ENCODE data around the gene DNMT3A.

DNMT3A gene

GRCh38 chr2:25375371-25375988, 33.8 kb upstream of the DNMT3A start:
- WGBS: 84% methylated on average over 17 of the region's 17 CpGs
- Histone ChIP-seq H2BK5ac (ENCODE audit: low read depth, low read length, poor library complexity, severe bottlenecking) (no peak overlapping the region), H3K27me3 (ENCODE audit: control insufficient read depth in 1 of 2, insufficient read depth in 1 of 2, low read length in 2 of 2) (peaks cover 0 to 15% of the 10 kb centered on the region in 2 experiments), H2AK5ac (ENCODE audit: low read length, severe bottlenecking) (no peak overlapping the region), H3K23ac (ENCODE audit: low read length in 2 of 2) (no peak overlapping the region), H3K14ac (ENCODE audit: low read length in 2 of 2) (no peak overlapping the region), H3K9ac (ENCODE audit: low read length) (no peak overlapping the region), H2AFZ (ENCODE audit: low read depth, low read length) (no peak overlapping the region), H3K4me2 (ENCODE audit: low read length, poor library complexity, severe bottlenecking) (no peak overlapping the region), H3K4me3 (ENCODE audit: insufficient read depth in 1 of 2, low read depth in 1 of 2, low read length in 2 of 2) (no peak overlapping the region), H3K36me3 (ENCODE audit: control insufficient read depth in 1 of 2, insufficient read depth in 2 of 2, low read depth in 1 of 2, low read length in 2 of 2) (no peaks in the 10 kb centered on the region), H3K9me3 (ENCODE audit: control insufficient read depth, low read length) (no peaks in the 10 kb centered on the region), H2BK15ac (ENCODE audit: low read depth, poor library complexity, severe bottlenecking) (no peak overlapping the region), H3K18ac (ENCODE audit: low read depth in 1 of 2, low read length in 2 of 2) (no peak overlapping the region), H4K91ac (ENCODE audit: low read length) (no peak overlapping the region), H3K27ac (ENCODE audit: low read length, poor library complexity, severe bottlenecking) (no peak overlapping the region), H3K4ac (ENCODE audit: low read depth in 1 of 2, low read length in 2 of 2) (no peak overlapping the region), H3K4me1 (ENCODE audit: control insufficient read depth, insufficient read depth, low read depth, low read length) (peaks cover 20% of the 10 kb centered on the region), H2BK120ac (ENCODE audit: low read depth, low read length) (no peak overlapping the region), H4K8ac (ENCODE audit: low read length) (no peak overlapping the region), H2BK12ac (ENCODE audit: low read length in 2 of 2) (no peak overlapping the region), H3K79me1 (replicated peaks; ENCODE audit: low read length, poor library complexity, severe bottlenecking) (no peaks in the 10 kb centered on the region)
- no peak for DNase-seq

- Histone ChIP-seq H2BK12ac (ENCODE audit: low read length in 2 of 2) (no peak overlapping the region), H3K79me1 (replicated peaks; ENCODE audit: low read length, poor library complexity, severe bottlenecking) (no peaks in the 10 kb centered on the region), H2BK5ac (ENCODE audit: low read depth, low read length, poor library complexity, severe bottlenecking) (no peak overlapping the region), H3K27me3 (ENCODE audit: control insufficient read depth in 1 of 2, insufficient read depth in 1 of 2, low read length in 2 of 2) (peaks cover 0 to 15% of the 10 kb centered on the region in 2 experiments), H3K23ac (ENCODE audit: low read length in 2 of 2) (no peak overlapping the region), H4K8ac (ENCODE audit: low read length) (no peak overlapping the region), H2BK15ac (ENCODE audit: low read depth, poor library complexity, severe bottlenecking) (peak overlapping the region; percentile 46), H3K9ac (ENCODE audit: low read length) (no peak overlapping the region), H4K91ac (ENCODE audit: low read length) (no peak overlapping the region), H3K4me2 (ENCODE audit: low read length, poor library complexity, severe bottlenecking) (no peak overlapping the region), H3K36me3 (ENCODE audit: control insufficient read depth in 1 of 2, insufficient read depth in 2 of 2, low read depth in 1 of 2, low read length in 2 of 2) (no peaks in the 10 kb centered on the region), H3K4ac (ENCODE audit: low read depth in 1 of 2, low read length in 2 of 2) (no peak overlapping the region), H3K14ac (ENCODE audit: low read length in 2 of 2) (no peak overlapping the region), H3K9me3 (ENCODE audit: control insufficient read depth, low read length) (no peaks in the 10 kb centered on the region), H3K4me3 (ENCODE audit: insufficient read depth in 1 of 2, low read depth in 1 of 2, low read length in 2 of 2) (no peak overlapping the region), H3K18ac (ENCODE audit: low read depth in 1 of 2, low read length in 2 of 2) (no peak overlapping the region), H2AK5ac (ENCODE audit: low read length, severe bottlenecking) (no peak overlapping the region), H3K4me1 (ENCODE audit: control insufficient read depth, insufficient read depth, low read depth, low read length) (peaks cover 20% of the 10 kb centered on the region), H3K27ac (ENCODE audit: low read length, poor library complexity, severe bottlenecking) (no peak overlapping the region), H2BK120ac (ENCODE audit: low read depth, low read length) (no peak overlapping the region), H2AFZ (ENCODE audit: low read depth, low read length) (no peak overlapping the region)
- WGBS: 94% methylated on average over 5 of the region's 5 CpGs
- no peak for DNase-seq
These were observed 33.1 kb upstream of the DNMT3A start for GRCh38 chr2:25374827-25375226.

- Histone ChIP-seq H3K4me1 (ENCODE audit: control insufficient read depth, insufficient read depth, low read depth, low read length) (peaks cover 20% of the 10 kb centered on the region), H2BK5ac (ENCODE audit: low read depth, low read length, poor library complexity, severe bottlenecking) (no peak overlapping the region), H3K4me2 (ENCODE audit: low read length, poor library complexity, severe bottlenecking) (no peak overlapping the region), H2AFZ (ENCODE audit: low read depth, low read length) (no peak overlapping the region), H3K18ac (ENCODE audit: low read depth in 1 of 2, low read length in 2 of 2) (no peak overlapping the region), H3K4me3 (ENCODE audit: insufficient read depth in 1 of 2, low read depth in 1 of 2, low read length in 2 of 2) (no peak overlapping the region), H3K79me1 (replicated peaks; ENCODE audit: low read length, poor library complexity, severe bottlenecking) (no peaks in the 10 kb centered on the region), H3K27ac (ENCODE audit: low read length, poor library complexity, severe bottlenecking) (no peak overlapping the region), H2BK15ac (ENCODE audit: low read depth, poor library complexity, severe bottlenecking) (no peak overlapping the region), H2AK5ac (ENCODE audit: low read length, severe bottlenecking) (no peak overlapping the region), H3K36me3 (ENCODE audit: control insufficient read depth in 1 of 2, insufficient read depth in 2 of 2, low read depth in 1 of 2, low read length in 2 of 2) (no peaks in the 10 kb centered on the region), H3K9ac (ENCODE audit: low read length) (no peak overlapping the region), H3K23ac (ENCODE audit: low read length in 2 of 2) (no peak overlapping the region), H3K9me3 (ENCODE audit: control insufficient read depth, low read length) (no peaks in the 10 kb centered on the region), H2BK12ac (ENCODE audit: low read length in 2 of 2) (no peak overlapping the region), H2BK120ac (ENCODE audit: low read depth, low read length) (no peak overlapping the region), H3K14ac (ENCODE audit: low read length in 2 of 2) (no peak overlapping the region), H4K91ac (ENCODE audit: low read length) (no peak overlapping the region), H3K4ac (ENCODE audit: low read depth in 1 of 2, low read length in 2 of 2) (no peak overlapping the region), H3K27me3 (ENCODE audit: control insufficient read depth in 1 of 2, insufficient read depth in 1 of 2, low read length in 2 of 2) (peaks cover 0 to 15% of the 10 kb centered on the region in 2 experiments), H4K8ac (ENCODE audit: low read length) (no peak overlapping the region)
- no peak for DNase-seq
- 93% methylated on average over 4 of the region's 4 CpGs for WGBS
These were observed 32.7 kb upstream of the DNMT3A start for GRCh38 chr2:25374411-25374810.

GRCh38 chr2:25373269-25373981, 31.7 kb upstream of the DNMT3A start:
- Histone ChIP-seq H2BK5ac (ENCODE audit: low read depth, low read length, poor library complexity, severe bottlenecking) (no peak overlapping the region), H3K4me3 (ENCODE audit: insufficient read depth in 1 of 2, low read depth in 1 of 2, low read length in 2 of 2) (no peak overlapping the region), H3K79me1 (replicated peaks; ENCODE audit: low read length, poor library complexity, severe bottlenecking) (no peaks in the 10 kb centered on the region), H2BK15ac (ENCODE audit: low read depth, poor library complexity, severe bottlenecking) (no peak overlapping the region), H3K14ac (ENCODE audit: low read length in 2 of 2) (peak overlapping the region in 1 of 2 experiments; percentile 37), H4K91ac (ENCODE audit: low read length) (no peak overlapping the region), H2AFZ (ENCODE audit: low read depth, low read length) (no peak overlapping the region), H3K18ac (ENCODE audit: low read depth in 1 of 2, low read length in 2 of 2) (no peak overlapping the region), H2BK120ac (ENCODE audit: low read depth, low read length) (no peak overlapping the region), H3K36me3 (ENCODE audit: control insufficient read depth in 1 of 2, insufficient read depth in 2 of 2, low read depth in 1 of 2, low read length in 2 of 2) (no peaks in the 10 kb centered on the region), H3K4me1 (ENCODE audit: control insufficient read depth, insufficient read depth, low read depth, low read length) (peaks cover 15% of the 10 kb centered on the region), H2BK12ac (ENCODE audit: low read length in 2 of 2) (no peak overlapping the region), H3K4ac (ENCODE audit: low read depth in 1 of 2, low read length in 2 of 2) (no peak overlapping the region), H4K8ac (ENCODE audit: low read length) (no peak overlapping the region), H2AK5ac (ENCODE audit: low read length, severe bottlenecking) (no peak overlapping the region), H3K27ac (ENCODE audit: low read length, poor library complexity, severe bottlenecking) (no peak overlapping the region), H3K9me3 (ENCODE audit: control insufficient read depth, low read length) (no peaks in the 10 kb centered on the region), H3K27me3 (ENCODE audit: control insufficient read depth in 1 of 2, insufficient read depth in 1 of 2, low read length in 2 of 2) (peaks cover 0 to 15% of the 10 kb centered on the region in 2 experiments), H3K9ac (ENCODE audit: low read length) (no peak overlapping the region), H3K4me2 (ENCODE audit: low read length, poor library complexity, severe bottlenecking) (no peak overlapping the region), H3K23ac (ENCODE audit: low read length in 2 of 2) (no peak overlapping the region)
- WGBS: 93% methylated on average over 20 of the region's 20 CpGs
- DNase-seq: no peak
